ENCODE measurements around the gene DUSP2.

DUSP2 gene

DNA sequence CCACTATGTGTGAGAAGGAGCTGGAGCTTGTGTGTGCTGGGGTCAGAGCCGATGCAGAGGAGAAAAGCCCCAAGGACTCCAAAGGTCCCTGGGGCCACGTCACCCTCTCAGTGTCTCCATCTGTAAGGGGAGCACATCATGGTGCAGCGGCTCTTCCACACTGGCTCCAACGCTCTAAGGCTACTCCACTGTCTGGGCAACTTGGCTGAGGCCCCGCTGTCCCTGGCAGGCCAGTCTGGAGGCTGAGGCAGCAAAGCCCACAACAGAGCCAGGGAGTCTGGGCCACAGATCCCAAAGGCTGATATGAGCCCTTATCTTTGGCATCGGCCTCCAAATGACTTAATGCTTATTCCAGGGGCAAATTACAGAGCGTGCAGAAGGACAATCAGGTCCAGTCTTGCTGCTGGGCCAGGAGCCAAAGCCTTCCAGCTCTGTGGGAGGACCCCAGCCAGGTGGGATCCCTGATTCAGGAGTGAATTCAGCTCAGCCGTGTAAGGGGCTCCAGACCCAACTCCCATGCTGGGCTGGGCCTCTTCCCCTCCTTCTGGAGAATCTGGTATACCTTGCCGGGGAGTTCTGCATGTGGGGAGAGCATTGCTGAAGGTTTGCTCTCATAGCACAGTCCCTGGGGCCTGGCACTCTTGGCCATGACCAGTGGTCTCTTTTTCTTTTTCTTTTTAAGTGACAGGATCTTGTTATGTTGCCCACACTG is 1.8 kb upstream of the DUSP2 start:
- no peak for DNase-seq (ENCODE audit: extremely low read depth, low read depth)

DNA sequence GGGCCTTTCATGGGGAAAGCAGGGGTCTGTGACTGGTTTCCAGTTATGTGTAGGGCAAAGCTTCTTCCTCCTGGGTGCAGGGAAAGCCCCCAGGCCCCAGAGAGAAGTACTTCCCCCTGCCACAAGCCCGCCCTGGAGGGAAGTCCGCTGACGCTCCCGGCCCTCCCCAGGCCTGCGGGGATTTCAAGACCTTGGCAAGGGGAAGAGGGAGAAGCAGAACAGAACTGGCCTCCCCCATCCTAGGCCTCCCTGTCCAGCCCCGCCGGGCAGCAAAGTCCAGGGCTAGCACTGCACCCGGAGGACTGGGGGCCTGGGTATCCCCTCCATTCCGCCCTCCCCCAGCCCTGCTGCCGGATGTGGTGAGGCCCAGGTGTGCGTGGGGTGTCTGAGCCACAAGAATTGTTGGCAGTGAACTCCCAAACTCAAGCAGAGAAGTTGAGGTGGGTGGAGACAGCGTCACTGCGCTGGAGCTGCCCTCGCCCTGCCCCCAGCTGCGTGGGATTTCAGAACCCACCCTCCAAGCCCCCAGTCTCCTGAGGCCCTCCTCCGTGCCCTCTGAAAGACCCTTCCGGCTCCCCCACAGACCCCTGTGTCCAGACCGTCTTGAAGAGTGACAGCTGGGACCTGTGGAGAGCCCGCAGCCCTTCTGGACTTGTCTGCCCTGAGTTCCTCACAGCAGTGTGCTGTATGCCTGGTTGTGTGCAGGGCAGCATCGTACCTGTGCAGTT is 1.1 kb upstream of the DUSP2 start:
- TF ChIP-seq, protein P1, sequence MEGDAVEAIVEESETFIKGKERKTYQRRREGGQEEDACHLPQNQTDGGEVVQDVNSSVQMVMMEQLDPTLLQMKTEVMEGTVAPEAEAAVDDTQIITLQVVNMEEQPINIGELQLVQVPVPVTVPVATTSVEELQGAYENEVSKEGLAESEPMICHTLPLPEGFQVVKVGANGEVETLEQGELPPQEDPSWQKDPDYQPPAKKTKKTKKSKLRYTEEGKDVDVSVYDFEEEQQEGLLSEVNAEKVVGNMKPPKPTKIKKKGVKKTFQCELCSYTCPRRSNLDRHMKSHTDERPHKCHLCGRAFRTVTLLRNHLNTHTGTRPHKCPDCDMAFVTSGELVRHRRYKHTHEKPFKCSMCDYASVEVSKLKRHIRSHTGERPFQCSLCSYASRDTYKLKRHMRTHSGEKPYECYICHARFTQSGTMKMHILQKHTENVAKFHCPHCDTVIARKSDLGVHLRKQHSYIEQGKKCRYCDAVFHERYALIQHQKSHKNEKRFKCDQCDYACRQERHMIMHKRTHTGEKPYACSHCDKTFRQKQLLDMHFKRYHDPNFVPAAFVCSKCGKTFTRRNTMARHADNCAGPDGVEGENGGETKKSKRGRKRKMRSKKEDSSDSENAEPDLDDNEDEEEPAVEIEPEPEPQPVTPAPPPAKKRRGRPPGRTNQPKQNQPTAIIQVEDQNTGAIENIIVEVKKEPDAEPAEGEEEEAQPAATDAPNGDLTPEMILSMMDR (IDR thresholded peaks at IDR 0.05; ENCODE audit: low read depth, low read length, missing control alignments), result no peak
- no peak overlapping the region for H3K4me3 ChIP-seq (replicated peaks; ENCODE audit: low read depth, low read length)

More for the DNA sequence above, 1.8 kb upstream of the DUSP2 start:
- H3K4me3 ChIP-seq (replicated peaks; ENCODE audit: low read depth, low read length), result no peak overlapping the region
- TF ChIP-seq, protein P1 (IDR thresholded peaks at IDR 0.05; ENCODE audit: low read depth, low read length, missing control alignments), result no peak

DNA sequence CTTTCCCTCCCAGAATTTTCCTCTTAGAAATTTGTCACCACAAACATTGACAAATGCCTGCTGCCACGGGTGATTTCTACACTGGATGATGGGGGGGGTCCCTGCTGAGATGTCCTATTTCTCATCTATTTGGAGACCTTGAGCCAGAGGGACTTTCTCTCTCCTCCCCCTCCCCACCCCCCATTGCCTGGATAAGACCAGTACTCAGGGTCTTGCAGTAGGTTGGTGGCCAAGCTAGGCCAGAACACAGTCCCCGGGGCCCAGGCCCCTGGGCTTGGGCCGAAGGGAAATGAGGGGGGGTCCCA is 560 bp upstream of the DUSP2 start:
- no peak for DNase-seq (ENCODE audit: extremely low read depth, low read depth)
- peak overlapping the region; percentile 96 for H3K4me3 ChIP-seq (replicated peaks; ENCODE audit: low read depth, low read length)
- TF ChIP-seq, protein P1 (IDR thresholded peaks at IDR 0.05; ENCODE audit: low read depth, low read length, missing control alignments), result no peak

More for the DNA sequence above, 1.1 kb upstream of the DUSP2 start:
- DNase-seq (ENCODE audit: extremely low read depth, low read depth), result no peak

DNA sequence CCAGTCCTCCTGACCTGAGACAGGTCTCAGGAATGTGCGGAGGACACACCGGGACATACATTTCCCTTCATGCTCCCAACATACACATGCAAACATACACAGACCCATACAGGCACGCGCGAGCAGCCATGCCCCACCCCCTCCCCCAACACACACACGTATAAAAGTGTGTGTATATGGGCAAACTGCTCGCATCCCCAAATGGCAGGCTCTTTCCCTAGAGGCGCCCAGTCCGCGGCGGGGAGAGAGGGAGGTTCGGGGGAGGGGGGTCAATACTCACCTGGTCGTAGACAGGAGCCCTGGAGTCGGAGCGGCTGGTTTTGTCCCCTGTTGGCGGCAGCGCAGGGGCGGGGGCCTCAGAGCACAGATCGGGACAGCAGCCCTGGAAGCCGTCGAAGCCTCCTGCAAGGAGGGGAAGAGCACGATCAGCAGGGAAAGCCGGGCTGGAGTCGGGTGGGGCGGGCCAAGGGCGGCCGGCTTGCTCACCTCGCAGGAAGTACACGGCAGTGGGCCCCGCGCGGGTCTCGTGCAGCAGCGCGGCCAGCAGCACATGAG is 682 bp downstream of the DUSP2 start:
- TF ChIP-seq, protein P1 (IDR thresholded peaks at IDR 0.05; ENCODE audit: low read depth, low read length, missing control alignments), result no peak
- no peak for DNase-seq (ENCODE audit: extremely low read depth, low read depth)
- peak overlapping the region; percentile 96 for H3K4me3 ChIP-seq (replicated peaks; ENCODE audit: low read depth, low read length)

DNA sequence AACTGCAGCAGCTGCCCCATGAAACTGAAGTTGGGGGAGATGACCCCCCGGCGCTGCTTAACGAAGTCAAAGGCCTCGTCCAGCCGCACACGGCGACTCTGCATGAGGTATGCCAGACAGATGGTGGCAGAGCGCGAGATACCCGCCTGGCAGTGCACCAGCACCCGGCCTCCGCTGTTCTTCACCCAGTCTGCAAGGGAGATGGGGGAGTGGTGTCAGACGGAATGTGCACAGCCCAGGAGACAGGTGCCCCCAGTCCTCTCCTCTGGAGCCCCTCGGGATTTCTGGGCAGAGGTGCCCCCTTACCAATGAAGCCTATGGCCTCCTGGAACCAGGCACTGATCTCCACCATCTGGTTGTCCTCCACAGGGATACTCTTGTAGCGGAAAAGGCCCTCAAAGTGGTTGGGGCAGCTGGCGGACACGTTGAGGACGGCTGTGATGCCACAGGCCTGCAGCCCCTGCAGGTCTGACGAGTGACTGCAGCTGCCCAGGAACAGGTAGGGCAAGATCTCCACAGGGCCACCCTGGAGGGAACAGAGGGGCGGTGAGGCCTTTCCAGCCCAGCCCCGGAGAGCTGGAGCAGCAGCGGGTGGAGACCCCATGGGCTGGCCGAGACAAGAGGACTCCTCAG is 1.3 kb downstream of the DUSP2 start:
- peak overlapping the region; percentile 96 for H3K4me3 ChIP-seq (replicated peaks; ENCODE audit: low read depth, low read length)
- TF ChIP-seq, protein P1 (IDR thresholded peaks at IDR 0.05; ENCODE audit: low read depth, low read length, missing control alignments), result peak; percentile 18
- DNase-seq (ENCODE audit: extremely low read depth, low read depth), result no peak

DNA sequence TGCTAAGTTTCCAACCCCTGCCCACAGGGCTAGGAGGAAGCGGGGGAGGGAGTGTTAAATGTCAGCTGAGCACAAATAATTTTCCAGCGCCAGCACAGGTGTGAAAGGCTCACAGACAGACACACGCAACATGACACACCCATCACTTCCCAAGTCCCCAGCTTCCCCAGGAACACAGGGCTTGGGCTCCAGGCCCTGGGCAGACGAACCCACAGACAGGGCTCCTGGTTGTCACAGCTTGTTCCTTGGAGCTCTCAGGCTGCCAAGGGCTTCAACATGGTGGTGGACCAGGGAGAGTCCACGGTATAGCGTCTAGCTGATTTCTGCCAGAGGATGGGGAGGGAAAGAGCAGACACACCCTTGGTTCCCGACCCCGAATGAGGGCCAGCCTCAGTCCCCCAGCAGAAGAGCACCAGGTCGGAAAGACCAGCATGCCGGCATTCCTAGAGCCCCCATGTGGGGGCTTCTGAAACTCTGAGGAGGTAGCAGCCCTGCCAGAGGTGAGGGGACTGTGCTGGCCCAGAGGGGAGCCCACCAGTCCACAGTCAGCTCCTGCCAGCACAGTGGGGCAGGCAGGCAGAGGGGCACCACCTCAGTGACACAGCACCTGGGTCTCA is 1.9 kb downstream of the DUSP2 start:
- TF ChIP-seq, protein P1 (IDR thresholded peaks at IDR 0.05; ENCODE audit: low read depth, low read length, missing control alignments), result no peak
- no peak for DNase-seq (ENCODE audit: extremely low read depth, low read depth)
- peak overlapping the region; percentile 96 for H3K4me3 ChIP-seq (replicated peaks; ENCODE audit: low read depth, low read length)

Data from HFF-Myc (cell line).